Skeletal muscle satellite cell (primary cell): Measurements from ENCODE around the gene CYP4V2.
"Not testable (repeated sequence)": the region's sequence is repeated elsewhere in the genome, so short reads cannot be mapped to it uniquely, and the experiment has no call there.

ENCODE experiments used
- H3K27me3 ChIP-seq: 2 replicates; pipeline ENCODE4 v1.7.0; 2013; ENCODE audit warnings: low read length; ENCODE audit not compliant: control insufficient read depth, insufficient read depth
- H3K36me3 ChIP-seq: 2 replicates; pipeline ENCODE4 v1.7.0; 2013; ENCODE audit warnings: mild to moderate bottlenecking, control low read depth, low read length; ENCODE audit not compliant: insufficient read depth
- H3K4me1 ChIP-seq: 2 replicates; pipeline ENCODE4 v1.7.0; 2013; ENCODE audit warnings: low read length; ENCODE audit not compliant: control insufficient read depth, insufficient read depth
- H3K4me2 ChIP-seq: 2 replicates; pipeline ENCODE4 v1.7.0; 2013; ENCODE audit warnings: mild to moderate bottlenecking, low read length
- H3K4me3 ChIP-seq: 2 replicates; pipeline ENCODE4 v1.7.0; 2013; ENCODE audit warnings: low read length
- H3K9ac ChIP-seq: 2 replicates; pipeline ENCODE4 v1.7.0; 2013; ENCODE audit warnings: mild to moderate bottlenecking, low read depth, low read length, moderate library complexity
- H3K9me3 ChIP-seq: replicated peaks from 2 replicates; pipeline ENCODE4 v1.7.0; 2013; ENCODE audit warnings: mild to moderate bottlenecking, control low read depth, low read length

Gene CYP4V2

DNA sequence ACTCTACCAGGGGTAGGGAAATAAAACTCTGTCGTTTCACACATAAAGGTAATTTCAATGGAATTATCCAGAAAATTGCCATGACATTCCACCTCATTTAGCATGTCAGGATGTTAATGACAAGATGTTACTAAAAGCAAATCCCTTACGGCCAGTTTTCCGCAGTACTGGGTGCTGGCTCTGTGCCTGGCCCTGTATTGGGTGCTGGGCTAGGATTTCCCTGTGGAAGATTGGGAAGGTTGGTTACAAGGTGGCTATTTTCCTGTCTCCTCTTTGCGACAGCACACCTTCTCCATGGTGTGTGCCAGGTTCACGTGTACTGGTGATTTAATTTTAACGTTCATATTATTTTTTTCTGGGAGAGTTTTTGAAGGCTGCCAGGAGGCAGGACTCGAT is 49.1 kb downstream of the CYP4V2 start:
- H3K9me3 ChIP-seq: no peaks in the 10 kb centered on the region
- H3K4me1 ChIP-seq: no peaks in the 10 kb centered on the region
- no peak overlapping the region for H3K4me2 ChIP-seq
- H3K9ac ChIP-seq: no peak overlapping the region
- H3K27me3 ChIP-seq: no peaks in the 10 kb centered on the region
- H3K36me3 ChIP-seq: no peaks in the 10 kb centered on the region
- no peak overlapping the region for H3K4me3 ChIP-seq

DNA sequence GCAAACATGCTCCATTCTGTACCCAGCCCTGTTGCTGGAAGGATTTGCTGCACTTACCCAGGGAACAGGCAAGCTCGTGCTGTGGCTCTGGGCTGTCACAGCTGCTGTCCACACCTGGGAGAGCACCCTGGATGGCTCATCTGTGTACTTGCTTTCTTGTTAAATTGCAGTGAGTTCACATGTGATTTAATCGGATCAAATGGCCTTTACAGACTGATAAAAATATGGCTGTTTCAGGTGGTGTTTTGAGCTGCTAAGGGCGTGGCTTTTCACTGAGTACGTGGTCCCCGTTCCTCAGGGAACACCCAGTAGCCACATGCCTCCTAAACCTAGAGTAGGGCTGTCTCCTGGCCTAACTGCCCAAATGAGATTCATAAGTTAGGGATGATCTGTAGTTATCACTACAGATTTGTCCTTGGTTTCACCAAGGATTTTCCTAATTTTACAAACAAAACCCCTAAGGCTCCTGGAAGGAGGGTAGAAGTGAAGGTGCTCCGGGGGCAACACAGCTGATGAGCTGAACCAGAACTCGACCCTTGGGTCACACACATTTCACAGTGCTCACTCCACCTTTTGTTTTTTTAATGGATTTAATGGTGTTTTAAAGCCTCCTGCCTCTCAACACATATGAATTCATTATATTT is 49.6 kb downstream of the CYP4V2 start:
- Histone ChIP-seq H3K9ac (no peak overlapping the region), H3K36me3 (no peaks in the 10 kb centered on the region), H3K4me3 (no peak overlapping the region), H3K4me1 (no peaks in the 10 kb centered on the region), H3K4me2 (no peak overlapping the region), H3K9me3 (no peaks in the 10 kb centered on the region), H3K27me3 (no peaks in the 10 kb centered on the region)

DNA sequence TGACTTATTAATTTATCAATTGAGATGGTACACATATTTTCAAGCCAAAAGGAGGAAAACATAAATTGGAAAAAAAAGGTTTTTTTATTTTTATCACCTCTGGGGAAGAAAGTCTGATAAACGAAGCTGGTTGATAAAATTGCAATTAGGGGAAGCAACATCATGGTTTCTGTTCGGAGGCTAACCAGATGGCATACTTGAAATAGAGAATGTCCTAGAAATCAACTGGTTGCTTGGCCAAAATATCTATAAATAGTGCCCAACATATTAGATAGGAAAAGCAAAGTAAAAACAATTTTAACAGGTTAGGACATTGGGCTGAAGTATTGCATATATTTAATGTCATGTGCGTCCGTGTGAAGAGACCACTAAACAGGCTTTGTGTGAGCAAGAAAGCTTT is 50.2 kb downstream of the CYP4V2 start:
- Histone ChIP-seq H3K36me3 (no peaks in the 10 kb centered on the region), H3K4me1 (no peaks in the 10 kb centered on the region), H3K27me3 (no peaks in the 10 kb centered on the region), H3K9me3 (no peaks in the 10 kb centered on the region), H3K4me2 (no peak overlapping the region), H3K4me3 (no peak overlapping the region), H3K9ac (no peak overlapping the region)

DNA sequence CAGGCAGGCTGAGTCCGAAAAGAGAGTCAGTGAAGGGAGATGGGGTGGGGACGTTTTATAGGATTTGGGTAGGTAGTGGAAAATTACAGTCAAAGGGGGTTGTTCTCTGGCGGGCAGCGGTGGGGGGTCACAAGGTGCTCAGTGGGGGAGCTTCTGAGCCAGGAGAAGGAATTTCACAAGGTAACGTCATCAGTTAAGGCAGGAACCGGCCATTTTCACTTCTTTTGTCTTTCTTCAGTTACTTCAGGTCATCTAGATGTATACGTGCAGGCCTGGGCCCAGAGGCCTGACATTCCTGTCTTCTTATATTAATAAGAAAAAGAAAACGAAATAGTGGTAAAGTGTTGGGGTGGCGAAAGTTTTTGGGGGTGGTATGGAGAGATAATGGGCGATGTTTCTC is 50.7 kb downstream of the CYP4V2 start:
- H3K36me3 ChIP-seq, H3K27me3 ChIP-seq, H3K4me3 ChIP-seq, H3K9me3 ChIP-seq, H3K9ac ChIP-seq, H3K4me1 ChIP-seq, H3K4me2 ChIP-seq: not testable (repeated sequence)

DNA sequence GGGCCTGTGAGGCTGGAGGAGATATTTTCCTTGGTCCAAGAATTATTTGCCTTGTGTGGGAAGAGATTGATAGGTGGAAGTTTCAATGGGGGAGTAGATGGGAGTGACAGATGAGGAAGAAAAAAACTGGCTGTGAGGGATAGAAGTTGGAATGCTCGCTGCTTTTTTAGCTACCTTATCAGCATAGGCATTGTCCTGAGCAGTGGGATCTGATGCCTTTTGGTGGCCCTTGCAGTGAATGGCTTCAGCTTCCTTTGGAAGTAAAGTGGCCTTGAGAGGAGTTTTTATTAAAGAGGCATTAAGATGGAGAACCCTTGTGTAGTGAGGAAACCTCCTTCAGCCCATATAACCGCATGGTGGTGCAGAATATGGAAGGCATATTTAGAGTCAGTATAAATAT is 52.0 kb downstream of the CYP4V2 start:
- no peaks in the 10 kb centered on the region for H3K4me1 ChIP-seq
- H3K36me3 ChIP-seq: no peaks in the 10 kb centered on the region
- no peak overlapping the region for H3K9ac ChIP-seq
- H3K4me3 ChIP-seq: no peak overlapping the region
- no peaks in the 10 kb centered on the region for H3K27me3 ChIP-seq
- H3K4me2 ChIP-seq: no peak overlapping the region
- no peaks in the 10 kb centered on the region for H3K9me3 ChIP-seq

DNA sequence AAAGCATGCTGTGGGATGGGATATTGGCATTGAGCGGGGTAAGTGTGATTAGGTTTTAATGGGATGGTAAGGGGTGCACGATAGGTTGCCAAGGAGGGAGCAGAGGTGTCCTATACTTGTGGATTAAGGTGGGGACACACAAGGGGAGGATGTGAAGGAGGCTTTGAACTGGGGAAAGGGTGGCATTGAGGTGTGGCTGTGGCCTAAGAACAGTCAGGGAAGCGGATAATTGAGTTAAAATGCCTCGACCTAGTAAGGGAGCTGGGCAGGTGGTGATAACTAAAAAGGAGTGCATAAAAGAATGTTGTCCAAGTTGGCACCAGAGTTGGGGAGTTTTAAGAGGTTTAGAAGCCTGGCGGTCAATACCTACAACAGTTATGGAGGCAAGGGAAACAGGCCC is 53.5 kb downstream of the CYP4V2 start:
- no peak overlapping the region for H3K9ac ChIP-seq
- H3K4me3 ChIP-seq: no peak overlapping the region
- H3K9me3 ChIP-seq: no peaks in the 10 kb centered on the region
- no peak overlapping the region for H3K4me2 ChIP-seq
- no peaks in the 10 kb centered on the region for H3K36me3 ChIP-seq
- no peaks in the 10 kb centered on the region for H3K4me1 ChIP-seq
- no peaks in the 10 kb centered on the region for H3K27me3 ChIP-seq

DNA sequence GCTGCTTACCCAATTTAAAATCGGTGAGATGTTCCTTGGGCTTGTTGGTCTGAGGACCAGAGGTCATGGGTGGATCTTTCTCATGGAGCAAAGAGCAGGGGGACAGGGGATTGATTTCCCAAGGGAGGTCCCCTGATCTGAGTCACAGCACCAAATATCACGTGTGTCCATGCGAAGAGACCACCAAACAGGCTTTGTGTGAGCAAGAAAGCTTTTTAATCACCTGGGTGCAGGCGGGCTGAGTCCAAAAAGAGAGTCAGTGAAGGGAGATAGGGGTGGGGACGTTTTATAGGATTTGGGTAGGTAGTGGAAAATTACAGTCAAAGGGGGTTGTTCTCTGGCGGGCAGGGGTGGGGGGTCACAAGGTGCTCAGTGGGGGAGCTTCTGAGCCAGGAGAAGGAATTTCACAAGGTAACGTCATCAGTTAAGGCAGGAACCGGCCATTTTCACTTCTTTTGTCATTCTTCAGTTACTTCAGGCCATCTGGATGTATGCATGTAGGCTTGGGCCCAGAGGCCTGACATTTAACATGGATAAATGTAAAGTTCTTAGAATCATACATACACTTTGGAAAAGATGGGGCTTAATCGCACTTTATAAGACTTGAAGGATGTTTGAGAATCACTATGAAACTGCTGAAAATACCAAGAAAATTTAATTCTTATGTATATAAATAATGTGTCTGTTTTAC is 55.8 kb downstream of the CYP4V2 start:
- H3K4me3 ChIP-seq, H3K4me2 ChIP-seq, H3K27me3 ChIP-seq: not testable (repeated sequence)

DNA sequence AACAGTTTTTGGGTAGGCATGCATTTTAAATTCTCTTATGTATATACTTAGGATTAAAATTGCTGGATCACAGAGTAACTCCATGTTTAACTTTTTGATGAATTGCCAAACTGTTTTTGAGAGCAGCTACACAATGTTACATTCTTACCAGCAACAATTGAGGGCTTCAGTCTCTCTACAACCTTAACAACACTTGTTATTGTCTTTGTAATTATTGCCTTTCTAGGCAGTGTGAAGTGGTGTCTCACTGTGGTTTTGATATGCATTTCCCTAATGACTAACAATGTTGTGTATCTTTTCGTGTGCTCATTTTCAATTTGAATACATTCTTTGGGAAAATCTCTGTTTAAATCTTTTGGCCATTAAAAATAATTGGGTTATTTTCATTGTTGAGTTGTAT is 57.3 kb downstream of the CYP4V2 start:
- no peaks in the 10 kb centered on the region for H3K36me3 ChIP-seq
- H3K9ac ChIP-seq: no peak overlapping the region
- no peaks in the 10 kb centered on the region for H3K4me1 ChIP-seq
- H3K9me3 ChIP-seq: no peaks in the 10 kb centered on the region
- H3K4me3 ChIP-seq: no peak overlapping the region
- H3K4me2 ChIP-seq: no peak overlapping the region
- no peaks in the 10 kb centered on the region for H3K27me3 ChIP-seq

More for the DNA sequence above, 55.8 kb downstream of the CYP4V2 start:
- H3K4me1 ChIP-seq, H3K9me3 ChIP-seq, H3K36me3 ChIP-seq, H3K9ac ChIP-seq: not testable (repeated sequence)

DNA sequence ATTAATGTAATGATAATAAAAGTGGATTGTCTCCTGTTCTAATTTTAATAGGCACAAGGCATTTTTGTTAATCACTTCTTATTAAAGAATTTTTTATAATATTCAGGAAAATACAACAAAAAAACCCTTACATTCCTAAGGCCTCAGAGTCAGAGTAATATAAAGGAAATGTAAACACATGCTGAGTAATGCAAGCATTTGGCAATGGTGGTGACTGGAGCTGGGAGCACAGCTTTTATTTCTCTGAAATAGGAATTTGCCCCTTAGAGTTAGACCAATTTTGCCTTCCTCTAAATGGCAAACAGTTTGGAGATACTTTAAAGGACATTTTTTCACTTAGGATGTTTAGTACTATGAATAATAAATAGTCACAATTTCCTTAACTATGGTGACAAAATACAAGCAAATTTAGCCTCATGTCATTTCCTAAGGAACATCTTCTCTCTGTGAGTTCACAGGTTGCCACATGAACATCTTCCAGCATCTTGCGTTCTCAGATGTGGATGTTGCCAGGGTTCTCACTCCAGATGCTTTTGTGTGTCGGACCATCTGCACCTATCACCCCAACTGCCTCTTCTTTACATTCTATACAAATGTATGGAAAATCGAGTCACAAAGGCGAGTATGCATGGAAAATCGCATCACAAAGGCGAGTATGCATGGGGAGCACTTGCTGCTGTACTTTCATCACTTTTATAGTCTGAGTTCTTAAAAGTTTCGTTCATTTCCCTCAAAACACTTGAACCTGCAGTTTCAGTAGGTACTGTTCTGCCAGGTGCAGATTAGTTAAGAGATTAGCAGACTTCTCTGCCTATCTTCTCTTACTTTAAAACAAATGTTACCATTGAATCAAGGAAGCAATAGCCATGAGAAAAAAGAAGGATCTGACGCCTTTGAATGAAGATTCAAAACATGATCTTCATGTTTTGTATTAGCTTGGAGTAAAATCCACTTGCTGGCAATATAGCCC is 58.7 kb downstream of the CYP4V2 start:
- Histone ChIP-seq H3K4me1 (no peaks in the 10 kb centered on the region), H3K4me2 (no peak overlapping the region), H3K36me3 (no peaks in the 10 kb centered on the region), H3K9me3 (no peaks in the 10 kb centered on the region), H3K9ac (no peak overlapping the region), H3K27me3 (no peaks in the 10 kb centered on the region), H3K4me3 (no peak overlapping the region)

DNA sequence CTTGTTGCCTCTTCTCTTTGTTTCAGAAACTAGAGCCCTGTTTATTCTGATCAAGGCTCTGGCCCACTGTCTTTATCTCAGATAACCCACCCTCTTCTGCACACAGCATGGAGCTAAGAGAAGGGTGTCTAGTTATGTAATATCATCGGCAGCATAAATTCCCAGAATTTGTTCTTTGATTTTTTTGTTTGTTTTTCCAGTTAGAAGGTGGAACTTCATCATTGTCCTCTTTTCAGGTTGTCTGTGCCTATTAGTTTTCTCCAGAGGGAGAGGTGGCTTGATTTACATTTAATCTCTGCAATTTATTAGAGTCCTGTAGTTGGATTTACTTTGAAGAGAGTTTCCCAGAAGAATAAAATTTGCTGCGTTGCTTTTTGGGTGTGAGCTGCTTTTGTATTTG is 59.4 kb downstream of the CYP4V2 start:
- no peaks in the 10 kb centered on the region for H3K27me3 ChIP-seq
- H3K36me3 ChIP-seq: no peaks in the 10 kb centered on the region
- no peaks in the 10 kb centered on the region for H3K4me1 ChIP-seq
- no peak overlapping the region for H3K4me2 ChIP-seq
- H3K4me3 ChIP-seq: no peak overlapping the region
- H3K9me3 ChIP-seq: no peaks in the 10 kb centered on the region
- no peak overlapping the region for H3K9ac ChIP-seq

DNA sequence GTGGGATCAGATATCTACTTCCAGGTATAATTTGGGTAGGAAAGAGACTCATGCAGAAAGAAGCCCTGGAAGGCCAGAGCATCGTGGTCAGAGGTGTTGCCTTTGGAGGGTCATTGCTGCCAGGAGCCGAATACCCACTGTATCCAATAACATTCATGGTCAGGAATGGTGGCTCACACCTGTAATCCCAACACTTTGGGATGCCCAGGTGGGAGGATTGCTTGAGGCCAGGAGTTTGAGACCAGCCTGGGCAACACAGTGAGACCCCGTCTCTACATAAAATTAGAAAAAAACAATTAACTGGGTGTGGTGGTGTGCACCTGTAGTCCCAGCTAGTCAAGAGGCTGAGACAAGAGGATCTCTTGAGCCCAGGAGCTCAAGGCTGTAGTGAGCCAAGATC is 63.8 kb downstream of the CYP4V2 start:
- no peak overlapping the region for H3K4me3 ChIP-seq

More for the DNA sequence above, 63.8 kb downstream of the CYP4V2 start:
- H3K9ac ChIP-seq: no peak overlapping the region
- no peak overlapping the region for H3K4me2 ChIP-seq
- H3K36me3 ChIP-seq: no peaks in the 10 kb centered on the region
- H3K27me3 ChIP-seq: no peaks in the 10 kb centered on the region
- no peaks in the 10 kb centered on the region for H3K9me3 ChIP-seq
- no peaks in the 10 kb centered on the region for H3K4me1 ChIP-seq
